ENCODE results near the gene HIVEP3.
"Not testable (repeated sequence)": the region's sequence is repeated elsewhere in the genome, so short reads cannot be mapped to it uniquely, and the experiment has no call there.

The HIVEP3 gene

GRCh38 chr1:41704196-41704595 lies 214.5 kb downstream of the HIVEP3 start:
- DNase-seq, result no peak

GRCh38 chr1:41702771-41703170 lies 216.0 kb downstream of the HIVEP3 start:
- no peak for DNase-seq

GRCh38 chr1:41700986-41701535 lies 217.7 kb downstream of the HIVEP3 start:
- no peak for DNase-seq

GRCh38 chr1:41700581-41700980 lies 218.1 kb downstream of the HIVEP3 start:
- no peak for DNase-seq

- no peak for DNase-seq
Measured at GRCh38 chr1:41699861-41700248, 218.9 kb downstream of the HIVEP3 start.

GRCh38 chr1:41698916-41699860 lies 219.5 kb downstream of the HIVEP3 start:
- no peak for DNase-seq

GRCh38 chr1:41696381-41696780 lies 222.3 kb downstream of the HIVEP3 start:
- DNase-seq, result no peak

GRCh38 chr1:41695118-41695745 lies 223.5 kb downstream of the HIVEP3 start:
- no peak for DNase-seq

GRCh38 chr1:41691966-41692365 lies 226.8 kb downstream of the HIVEP3 start:
- DNase-seq, result not testable (repeated sequence)

GRCh38 chr1:41691424-41691823 lies 227.3 kb downstream of the HIVEP3 start:
- DNase-seq, result no peak

- DNase-seq, result no peak
Measured at GRCh38 chr1:41690331-41690730, 228.4 kb downstream of the HIVEP3 start.

GRCh38 chr1:41689558-41689981 lies 229.2 kb downstream of the HIVEP3 start:
- DNase-seq, result no peak

- DNase-seq, result no peak
Measured at GRCh38 chr1:41689139-41689538, 229.6 kb downstream of the HIVEP3 start.

GRCh38 chr1:41687007-41687406 lies 231.7 kb downstream of the HIVEP3 start:
- DNase-seq, result no peak

- DNase-seq, result no peak
Measured at GRCh38 chr1:41683681-41684500, 234.8 kb downstream of the HIVEP3 start.

- DNase-seq, result no peak
Measured at GRCh38 chr1:41682845-41683625, 235.7 kb downstream of the HIVEP3 start.

GRCh38 chr1:41682149-41682548 lies 236.6 kb downstream of the HIVEP3 start:
- no peak for DNase-seq

GRCh38 chr1:41681331-41682098 lies 237.2 kb downstream of the HIVEP3 start:
- no peak for DNase-seq

- no peak for DNase-seq
Measured at GRCh38 chr1:41679994-41680393, 238.7 kb downstream of the HIVEP3 start.

- no peak for DNase-seq
Measured at GRCh38 chr1:41679531-41679930, 239.2 kb downstream of the HIVEP3 start.

- DNase-seq, result no peak
Measured at GRCh38 chr1:41678111-41678878, 240.4 kb downstream of the HIVEP3 start.
